Brain microvascular endothelial cell (primary cell): ENCODE results near the gene USP6NL.
A peak's percentile ranks its signal among the peaks of the same experiment; 100 is the strongest.

ENCODE experiments used
- DNase-seq: peaks from one replicate; pipeline ENCODE4 v3.0.0-alpha.2; 2020
- H3K27ac ChIP-seq: fragments of 250-450 bp; sonication (Bioruptor Pico); 2 replicates; pipeline ENCODE4 v1.5.1; 2020; ENCODE audit warnings: mild to moderate bottlenecking, moderate library complexity
- H3K27me3 ChIP-seq: fragments of 250-450 bp; sonication (Bioruptor Pico); replicated peaks from 2 replicates; pipeline ENCODE4 v1.5.1; 2020; ENCODE audit warnings: mild to moderate bottlenecking
- H3K36me3 ChIP-seq: fragments of 250-450 bp; sonication (Bioruptor Pico); replicated peaks from 2 replicates; pipeline ENCODE4 v1.5.1; 2020; ENCODE audit warnings: mild to moderate bottlenecking
- H3K4me3 ChIP-seq: 2 replicates; pipeline ENCODE4 v1.5.1; 2011; ENCODE audit warnings: low read depth, mild to moderate bottlenecking, control low read depth, low read length, moderate library complexity
- CTCF ChIP-seq: IDR thresholded peaks from 2 replicates; pipeline ENCODE4 v1.5.1; 2011; ENCODE audit warnings: low read depth, mild to moderate bottlenecking, moderate library complexity, low read length, control low read depth, inconsistent platforms; ENCODE audit errors: missing control alignments
- in situ Hi-C: cut with HindIII; loops from 2 replicates; pipeline ENCODE4 v1.10.0; 2017; ENCODE audit warnings: low sequenced_read_pairs, low pct_ligation_motif_present

Gene USP6NL

GRCh38 chr10:11586170-11586569 is 25.3 kb downstream of the USP6NL start:
- in situ Hi-C loops, result no loop called here
- Histone ChIP-seq H3K27me3 (no peaks in the 10 kb centered on the region), H3K4me3 (no peak overlapping the region), H3K27ac (no peak overlapping the region), H3K36me3 (no peaks in the 10 kb centered on the region)
- no peak for DNase-seq
- no peak for TF ChIP-seq CTCF

- TF ChIP-seq CTCF, result no peak
- no peaks in the 10 kb centered on the region for H3K36me3 ChIP-seq
- no peak overlapping the region for H3K4me3 ChIP-seq
- in situ Hi-C loops, result no loop called here
- H3K27me3 ChIP-seq, result no peaks in the 10 kb centered on the region
- no peak overlapping the region for H3K27ac ChIP-seq
- DNase-seq, result no peak
Observed at GRCh38 chr10:11581213-11581612, 30.2 kb downstream of the USP6NL start.

- TF ChIP-seq CTCF, result no peak
- H3K27ac ChIP-seq, result no peak overlapping the region
- in situ Hi-C loops, result no loop called here
- H3K36me3 ChIP-seq, result no peaks in the 10 kb centered on the region
- DNase-seq, result no peak
- H3K4me3 ChIP-seq, result no peak overlapping the region
- H3K27me3 ChIP-seq, result no peaks in the 10 kb centered on the region
Observed at GRCh38 chr10:11579885-11580284, 31.6 kb downstream of the USP6NL start.

GRCh38 chr10:11578802-11579255 is 32.6 kb downstream of the USP6NL start:
- TF ChIP-seq CTCF, result no peak
- in situ Hi-C loops, result no loop called here
- no peak overlapping the region for H3K4me3 ChIP-seq
- no peak for DNase-seq
- H3K27ac ChIP-seq, result no peak overlapping the region
- no peaks in the 10 kb centered on the region for H3K27me3 ChIP-seq
- H3K36me3 ChIP-seq, result no peaks in the 10 kb centered on the region

- H3K27me3 ChIP-seq, result no peaks in the 10 kb centered on the region
- no peak overlapping the region for H3K4me3 ChIP-seq
- no peak overlapping the region for H3K27ac ChIP-seq
- no peak for TF ChIP-seq CTCF
- in situ Hi-C loops, result no loop called here
- no peaks in the 10 kb centered on the region for H3K36me3 ChIP-seq
- DNase-seq, result no peak
Observed at GRCh38 chr10:11576092-11576809, 35.2 kb downstream of the USP6NL start.

- Histone ChIP-seq H3K36me3 (no peaks in the 10 kb centered on the region), H3K27me3 (no peaks in the 10 kb centered on the region), H3K4me3 (no peak overlapping the region), H3K27ac (no peak overlapping the region)
- TF ChIP-seq CTCF, result no peak
- in situ Hi-C loops, result no loop called here
- DNase-seq, result peak; percentile 5
Observed at GRCh38 chr10:11573497-11573896, 38.0 kb downstream of the USP6NL start.
